Ovary (tissue), 9 donors: ENCODE measurements around the gene PDE7B. TPM values are rescaled to one million over a fixed set of nuclear protein-coding genes. Genes with fewer than 3 reads are reported as not detected.
A peak's percentile ranks its signal among the peaks of the same experiment; 100 is the strongest.

Experiments
- DNase-seq, 5 donors: peaks; one replicate each; pipeline ENCODE4 v3.0.0-alpha.2; 2019 to 2020
- H3K27ac ChIP-seq, 2 donors: fragments of 200-600 bp; one replicate each; pipeline versions ENCODE4 v1.5.1 to v1.8.0; 2019 to 2022
- H3K27me3 ChIP-seq: fragments of 200-600 bp; one replicate; pipeline ENCODE4 v1.8.0; 2022
- H3K36me3 ChIP-seq: fragments of 200-600 bp; sonication (generic); one replicate; pipeline ENCODE4 v1.5.1; 2019
- H3K4me1 ChIP-seq: one replicate; pipeline ENCODE4 v1.8.1; 2013; ENCODE audit warnings: mild to moderate bottlenecking, moderate library complexity; ENCODE audit not compliant: insufficient read depth
- H3K4me3 ChIP-seq: fragments of 200-600 bp; sonication (generic); one replicate; pipeline ENCODE4 v1.5.1; 2017
- H3K9me3 ChIP-seq, 2 donors: fragments of 200-600 bp in 1 of 2; sonication (generic) in 1 of 2; one replicate each; pipeline versions ENCODE4 v1.5.1 to v1.8.1; 2013 to 2019; ENCODE audit warnings: mild to moderate bottlenecking in 1 of 2, moderate library complexity in 1 of 2
- CTCF ChIP-seq, 3 donors: fragments of 450-650 bp in 2 of 3; fragments of 200-600 bp in 1 of 3; IDR thresholded peaks; one replicate each; pipeline versions ENCODE4 v1.5.1 to v1.8.0; 2016 to 2022; ENCODE audit warnings: antibody characterized with exemption in 3 of 3, mild to moderate bottlenecking in 1 of 3
- EP300 ChIP-seq: sonication (generic); formaldehyde crosslinking; IDR thresholded peaks from one replicate; pipeline ENCODE4 v1.6.1; 2017; ENCODE audit warnings: antibody characterized with exemption
- POLR2A ChIP-seq: fragments of 450-650 bp; IDR thresholded peaks from one replicate; pipeline ENCODE4 v1.6.1; 2017; ENCODE audit warnings: antibody characterized with exemption, mild to moderate bottlenecking, moderate library complexity
- WGBS, 3 donors: extraction: QIAGEN DNeasy Blood & Tissue Kit in 1 of 3; methylation state at CpG; one replicate each; pipeline versions ENCODE4 v1.1.5 to v1.1.7; 2013 to 2017; 5-methylcytosine and 5-hydroxymethylcytosine counted together
- intact Hi-C, 4 donors: fragments of 100-400 bp; cut with DNase I; formaldehyde crosslinking; loops; one replicate each; pipeline versions ENCODE4 v1.11.0 to v1.15.1; 2022 to 2023
- polyA plus RNA-seq, 2 donors: library from polyadenylated mRNA; stranded (reverse); fragments of 200-250 nt in 1 of 2; fragments of 350-450 nt in 1 of 2; fragmentation: Illumina TruSeq in 1 of 2; extraction: RNeasy Lipid Tissue Mini Kit (QIAGEN cat#74804) in 1 of 2; gene quantifications; one replicate each; pipeline ENCODE4 v1.2.3, GENCODE V29; 2013 to 2014
- total RNA-seq, 7 donors: library from RNA; depleted of rRNA in 2 of 7; stranded (reverse); fragments of >200 nt in 2 of 7; fragmentation: NEBNext Ultra II Directional in 3 of 7; extraction: Animal tissue kit (Norgen Biotek cat#: 25700) in 3 of 7; gene quantifications; one replicate each; pipeline versions ENCODE4 v1.1.0 to v1.2.4, GENCODE V29; 2016 to 2023
- donor health status: DM: no; HTN: no; CAD: no; lungs with moderate emphysema.
- donor health status: DM: no; HTN: no; CAD: no.
- donor health status: Bipolar disorder and iron deficiency.
- donor health status: DM: yes; HTN: yes; CAD: no.
- donor health status: DM: no; HTN: no; CAD: no.
- donor health status: DM: yes; HTN: yes; CAD: no.

The PDE7B gene
- total and polyA plus RNA-seq, 9 donors: 11.6 to 62.7 (median 21.6) TPM

- Histone ChIP-seq H3K27me3 (no peaks in the 10 kb centered on the region), H3K4me1 (peaks cover 13% of the 10 kb centered on the region), H3K9me3 (no peaks in the 10 kb centered on the region), H3K4me3 (no peak overlapping the region), H3K27ac (peak overlapping the region; percentile 6 to 43), H3K36me3 (no peaks in the 10 kb centered on the region)
- intact Hi-C loops: no loop called here
- peak; percentile 48 to 59 (median 52) for DNase-seq
- TF ChIP-seq POLR2A (no peak), CTCF (IDR thresholded peaks at IDR 0.05) (no peak), EP300 (no peak)
- 8 to 24% (median 13%) methylated on average over 15 of the region's 15 CpGs for WGBS, 3 donors
Measured at GRCh38 chr6:136014454-136015437, 163.2 kb downstream of the PDE7B start.

GRCh38 chr6:136015531-136015930 lies 164.0 kb downstream of the PDE7B start:
- no peaks in the 10 kb centered on the region for H3K9me3 ChIP-seq
- intact Hi-C loops: no loop called here
- DNase-seq: no peak
- TF ChIP-seq CTCF (IDR thresholded peaks at IDR 0.05): no peak
- no peak for TF ChIP-seq POLR2A
- no peak for TF ChIP-seq EP300
- WGBS, 3 donors: 27 to 43% (median 34%) methylated on average over 4 of the region's 4 CpGs
- no peak overlapping the region for H3K4me3 ChIP-seq
- H3K36me3 ChIP-seq: no peaks in the 10 kb centered on the region
- H3K4me1 ChIP-seq: peaks cover 13% of the 10 kb centered on the region
- peak overlapping the region in 1 of 2 donors; percentile 43 for H3K27ac ChIP-seq
- no peaks in the 10 kb centered on the region for H3K27me3 ChIP-seq

- no peak for DNase-seq
- no peaks in the 10 kb centered on the region for H3K9me3 ChIP-seq
- no peaks in the 10 kb centered on the region for H3K27me3 ChIP-seq
- H3K27ac ChIP-seq: peak overlapping the region in 1 of 2 donors; percentile 43
- WGBS, 3 donors: 86 to 90% (median 89%) methylated on average over 9 of the region's 9 CpGs
- TF ChIP-seq EP300 (no peak), POLR2A (no peak), CTCF (IDR thresholded peaks at IDR 0.05) (no peak)
- H3K4me1 ChIP-seq: peaks cover 9% of the 10 kb centered on the region
- intact Hi-C loops: no loop called here
- H3K36me3 ChIP-seq: no peaks in the 10 kb centered on the region
- no peak overlapping the region for H3K4me3 ChIP-seq
Measured at GRCh38 chr6:136016228-136017225, 165.0 kb downstream of the PDE7B start.

GRCh38 chr6:136020691-136021090 lies 169.2 kb downstream of the PDE7B start:
- H3K9me3 ChIP-seq: no peaks in the 10 kb centered on the region
- H3K4me3 ChIP-seq: no peak overlapping the region
- intact Hi-C loops: no loop called here
- no peak overlapping the region for H3K27ac ChIP-seq
- peaks cover 5% of the 10 kb centered on the region for H3K4me1 ChIP-seq
- no peak for DNase-seq
- no peaks in the 10 kb centered on the region for H3K36me3 ChIP-seq
- no peak for TF ChIP-seq EP300
- no peak for TF ChIP-seq CTCF (IDR thresholded peaks at IDR 0.05)
- no peak for TF ChIP-seq POLR2A
- WGBS, 3 donors: 93 to 94% (median 93%) methylated on average over 2 of the region's 2 CpGs
- no peaks in the 10 kb centered on the region for H3K27me3 ChIP-seq
